Measurements from ENCODE around the gene C4A.
"Not testable (repeated sequence)": the region's sequence is repeated elsewhere in the genome, so short reads cannot be mapped to it uniquely, and the experiment has no call there.

The C4A gene

DNA sequence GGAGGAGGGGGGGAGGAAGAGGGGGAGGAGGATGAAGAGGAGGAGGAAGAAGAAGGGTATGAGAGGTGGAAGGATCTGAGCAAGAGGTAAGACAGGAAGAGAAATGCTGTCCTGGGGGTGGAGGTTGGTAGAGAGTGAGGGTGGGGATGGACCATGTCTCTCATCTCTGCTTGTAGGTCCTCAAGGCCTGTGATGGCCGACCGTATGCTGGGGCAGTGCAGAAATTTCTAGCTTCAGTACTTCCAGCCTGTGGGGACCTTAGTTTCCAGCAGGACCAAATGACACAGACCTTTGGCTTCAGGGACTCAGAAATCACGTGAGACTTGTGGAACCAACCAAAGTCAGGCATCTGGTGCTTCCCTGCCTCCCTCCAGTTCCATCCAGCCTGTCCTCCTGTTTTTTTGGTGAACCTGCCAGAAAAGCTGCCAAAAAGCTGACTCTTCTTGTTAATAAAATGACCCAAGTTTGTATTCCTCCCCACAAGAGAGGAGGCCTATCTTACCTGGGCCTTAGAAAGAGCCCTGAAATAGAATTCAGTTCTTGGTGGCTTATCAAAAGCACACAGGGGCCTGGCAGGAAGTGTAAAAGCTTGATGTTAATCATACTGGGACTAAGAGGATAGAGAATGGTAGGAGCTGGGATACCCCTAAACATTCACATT is 2.5 kb upstream of the C4A start:
- no peak for DNase-seq (ENCODE audit: low read depth in 3 of 3)

DNA sequence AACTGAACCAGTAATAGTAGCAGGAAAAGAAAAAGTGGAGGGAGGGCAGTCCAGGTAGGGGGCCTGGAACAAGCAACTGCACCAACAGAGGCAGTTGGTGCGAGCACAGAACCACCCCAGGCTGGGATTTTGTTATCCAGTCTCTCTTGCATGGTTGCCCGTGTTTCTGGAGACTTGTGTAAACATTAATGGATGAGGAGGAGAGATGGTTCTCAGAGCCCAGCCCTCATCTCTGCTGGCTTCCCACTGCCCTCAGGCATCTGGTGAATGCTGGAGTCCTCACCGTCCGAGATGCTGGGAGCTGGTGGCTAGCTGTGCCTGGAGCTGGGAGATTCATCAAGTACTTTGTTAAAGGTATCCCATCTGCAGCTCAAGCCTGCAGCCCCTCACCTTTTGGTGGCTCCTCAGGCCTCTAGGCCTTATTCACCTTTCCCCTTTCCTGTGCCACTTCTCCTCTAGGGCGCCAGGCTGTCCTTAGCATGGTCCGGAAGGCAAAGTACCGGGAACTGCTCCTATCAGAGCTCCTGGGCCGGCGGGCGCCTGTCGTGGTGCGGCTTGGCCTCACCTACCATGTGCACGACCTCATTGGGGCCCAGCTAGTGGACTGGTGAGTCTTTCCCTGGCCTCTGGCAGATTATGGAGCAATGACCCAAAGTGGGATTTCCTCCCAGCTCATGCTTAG is 1.5 kb upstream of the C4A start:
- not testable (repeated sequence) for DNase-seq (ENCODE audit: low read depth in 3 of 3)

DNA sequence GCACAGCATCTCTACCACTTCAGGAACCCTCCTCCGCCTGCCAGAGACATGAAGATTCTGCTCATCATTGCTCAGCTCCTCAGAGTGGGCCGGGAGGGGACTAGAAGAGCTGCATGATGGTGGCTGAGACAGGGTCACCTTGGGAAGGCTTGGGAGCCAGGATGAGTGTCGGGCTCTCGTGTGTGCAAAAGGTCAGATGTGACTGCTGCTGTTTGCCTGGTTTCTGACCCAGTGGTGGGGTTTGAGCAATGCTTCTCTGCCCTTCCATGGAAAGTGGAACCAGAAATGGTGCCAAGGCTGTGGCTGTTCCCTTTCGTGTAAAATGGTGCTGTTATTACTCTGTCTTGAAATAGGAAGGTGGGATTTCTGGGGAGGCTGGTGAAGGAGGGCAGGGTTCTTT is 859 bp upstream of the C4A start:
- DNase-seq (ENCODE audit: low read depth in 3 of 3), result not testable (repeated sequence)

DNA sequence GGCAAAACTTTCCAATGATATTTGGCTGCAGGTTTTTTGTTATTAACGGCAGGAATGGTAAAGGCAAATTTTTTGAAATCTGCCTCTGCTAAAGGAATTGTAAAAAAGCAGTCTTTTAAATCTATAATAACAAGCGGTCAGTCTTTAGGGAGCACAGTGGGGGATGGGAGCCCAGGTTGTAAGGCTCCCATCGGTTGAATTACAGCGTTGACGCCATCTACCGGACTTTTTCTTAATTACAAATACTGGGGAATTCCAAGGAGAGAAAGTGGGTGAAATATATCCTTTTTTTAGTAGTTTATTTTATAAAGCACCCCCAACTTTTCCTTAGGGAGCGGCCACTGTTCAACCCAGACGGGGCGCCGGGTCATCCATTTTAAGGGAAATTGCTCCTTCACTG is 7.5 kb downstream of the C4A start:
- DNase-seq (ENCODE audit: low read depth in 3 of 3), result not testable (repeated sequence)

DNA sequence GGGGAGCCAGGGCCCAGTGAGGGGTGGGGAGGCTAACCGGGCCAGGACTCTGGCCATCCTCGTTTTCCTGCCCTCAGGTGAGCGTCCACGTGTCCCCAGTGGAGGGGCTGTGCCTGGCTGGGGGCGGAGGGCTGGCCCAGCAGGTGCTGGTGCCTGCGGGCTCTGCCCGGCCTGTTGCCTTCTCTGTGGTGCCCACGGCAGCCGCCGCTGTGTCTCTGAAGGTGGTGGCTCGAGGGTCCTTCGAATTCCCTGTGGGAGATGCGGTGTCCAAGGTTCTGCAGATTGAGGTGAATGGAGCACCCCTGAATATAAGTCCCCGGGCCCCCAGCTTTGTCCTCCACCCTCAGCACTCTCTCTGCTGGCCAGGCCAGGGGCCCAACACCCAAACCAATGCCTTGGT is 12.6 kb downstream of the C4A start:
- not testable (repeated sequence) for DNase-seq (ENCODE audit: low read depth in 3 of 3)

DNA sequence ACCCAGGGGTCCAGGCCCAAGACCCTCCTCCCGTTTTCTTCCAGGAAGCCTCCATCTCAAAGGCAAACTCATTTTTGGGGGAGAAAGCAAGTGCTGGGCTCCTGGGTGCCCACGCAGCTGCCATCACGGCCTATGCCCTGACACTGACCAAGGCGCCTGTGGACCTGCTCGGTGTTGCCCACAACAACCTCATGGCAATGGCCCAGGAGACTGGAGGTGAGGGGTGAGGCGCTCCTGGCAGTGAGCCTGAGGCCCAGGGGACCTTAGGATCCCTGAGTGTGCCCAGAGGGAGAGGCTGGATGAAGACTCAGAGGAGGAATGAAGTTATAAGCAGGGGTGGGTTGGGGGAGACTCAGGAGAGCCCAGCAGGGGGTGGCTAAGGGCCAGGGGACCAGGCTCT is 14.5 kb downstream of the C4A start:
- not testable (repeated sequence) for DNase-seq (ENCODE audit: low read depth in 3 of 3)

DNA sequence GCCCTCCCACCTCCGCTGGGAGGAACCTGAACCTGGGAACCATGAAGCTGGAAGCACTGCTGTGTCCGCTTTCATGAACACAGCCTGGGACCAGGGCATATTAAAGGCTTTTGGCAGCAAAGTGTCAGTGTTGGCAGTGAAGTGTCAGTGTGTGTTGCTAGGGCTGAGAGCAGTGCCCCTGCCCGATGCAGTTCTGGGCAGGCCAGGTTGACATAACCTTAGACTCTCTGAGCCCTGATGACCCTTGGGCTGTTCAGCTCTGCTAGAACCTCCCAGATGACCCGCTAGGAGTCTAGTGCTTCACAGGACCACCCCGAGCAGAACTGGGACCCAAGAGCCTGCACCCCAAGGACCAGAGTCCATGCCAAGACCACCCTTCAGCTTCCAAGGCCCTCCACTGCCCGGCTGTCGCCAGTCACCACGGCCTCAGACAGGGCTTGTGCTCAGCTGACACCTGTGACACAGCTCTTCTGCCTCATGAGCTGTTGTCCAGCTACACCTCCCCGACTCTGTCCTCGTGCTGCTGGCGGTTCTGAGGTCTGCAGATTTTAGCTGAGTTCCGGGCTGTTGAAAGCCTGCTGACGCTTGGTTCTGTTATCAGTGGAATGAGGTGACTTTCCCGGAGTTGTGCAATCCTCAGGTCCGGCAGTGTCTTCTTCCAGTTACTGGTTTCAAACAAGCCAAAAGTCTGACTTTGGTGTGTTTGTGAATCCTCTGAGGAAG is 20.9 kb downstream of the C4A start:
- not testable (repeated sequence) for DNase-seq (ENCODE audit: low read depth in 3 of 3)

DNA sequence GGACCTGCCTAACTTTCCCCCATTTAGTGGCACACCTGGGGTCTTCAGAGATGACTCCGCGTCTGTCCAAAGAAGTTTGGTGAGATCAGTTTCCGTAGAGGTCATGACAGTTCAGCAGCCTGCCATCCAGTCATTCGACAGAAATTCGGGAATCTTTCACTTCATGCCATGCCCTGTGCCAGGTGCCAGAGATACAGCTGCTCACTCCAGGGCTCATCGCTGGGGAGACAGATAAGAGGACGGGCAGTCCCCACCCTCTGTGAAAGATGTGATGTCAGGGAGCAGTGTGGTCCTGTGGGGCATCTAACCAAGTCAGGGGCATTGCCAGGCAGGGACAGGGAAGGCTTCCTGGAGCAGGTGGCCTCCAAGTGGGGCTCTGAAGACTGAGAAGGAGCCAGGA is 21.4 kb downstream of the C4A start:
- DNase-seq (ENCODE audit: low read depth in 3 of 3), result not testable (repeated sequence)

DNA sequence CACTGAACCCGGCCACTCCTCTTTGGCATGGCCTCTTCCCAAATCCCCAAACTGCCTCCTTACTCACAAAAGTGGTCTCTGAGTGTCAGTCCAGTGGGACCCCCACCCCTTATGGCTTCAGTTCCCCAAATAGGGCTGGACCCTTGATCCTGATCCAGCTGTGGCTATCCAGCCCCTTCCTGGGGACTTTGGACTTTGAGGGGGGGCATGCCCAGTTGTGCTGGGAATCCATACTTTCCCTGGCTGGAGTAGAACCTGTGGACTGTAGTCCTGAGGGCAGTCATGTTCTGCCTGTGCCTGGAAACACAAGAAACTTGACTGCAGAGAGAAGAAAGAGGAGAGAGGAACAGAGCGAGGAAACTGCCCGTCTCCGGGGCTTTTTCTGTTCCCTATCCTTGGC is 22.5 kb downstream of the C4A start:
- not testable (repeated sequence) for DNase-seq (ENCODE audit: low read depth in 3 of 3)

DNA sequence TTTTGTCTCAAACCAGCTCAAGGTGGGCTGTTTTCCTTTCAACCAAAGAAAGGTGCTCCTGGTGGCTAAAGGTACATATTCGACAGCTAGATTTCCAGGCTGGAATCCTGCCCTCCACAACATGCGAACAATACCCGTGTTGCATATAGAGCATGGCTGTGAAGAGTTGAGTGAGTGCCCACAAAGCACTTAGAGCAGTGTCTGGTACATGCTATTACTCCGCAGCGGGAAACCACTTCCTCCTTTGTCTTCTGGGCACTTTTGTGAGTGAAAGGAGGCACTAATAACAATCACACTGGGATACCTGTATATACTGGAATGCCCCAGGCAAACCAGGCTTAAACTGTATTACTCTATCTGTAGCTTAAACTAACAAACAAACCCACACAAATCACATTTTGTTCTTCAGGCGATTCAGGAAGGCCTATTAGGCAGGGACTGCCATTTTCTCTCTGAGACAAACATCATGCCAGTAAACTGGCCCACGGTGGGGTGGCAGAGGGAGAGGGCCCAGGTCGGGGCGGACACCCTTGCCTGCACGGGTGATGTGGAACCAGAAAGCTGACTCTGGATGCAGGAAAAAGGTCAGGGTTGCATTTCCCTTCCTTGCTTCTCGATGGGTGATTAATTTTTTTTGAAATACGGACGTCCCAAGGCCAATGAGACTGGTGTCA is 23.1 kb downstream of the C4A start:
- not testable (repeated sequence) for DNase-seq (ENCODE audit: low read depth in 3 of 3)

DNA sequence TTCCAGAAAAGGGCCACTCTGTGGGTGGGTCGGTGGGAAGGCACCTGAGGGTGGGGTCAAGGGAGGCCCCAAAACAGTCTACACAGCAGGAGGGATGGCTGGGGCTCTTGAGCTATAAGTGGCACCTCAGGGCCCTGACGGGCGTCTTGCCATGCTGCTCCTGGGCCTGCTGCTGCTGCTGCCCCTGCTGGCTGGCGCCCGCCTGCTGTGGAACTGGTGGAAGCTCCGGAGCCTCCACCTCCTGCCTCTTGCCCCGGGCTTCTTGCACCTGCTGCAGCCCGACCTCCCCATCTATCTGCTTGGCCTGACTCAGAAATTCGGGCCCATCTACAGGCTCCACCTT is 23.7 kb downstream of the C4A start:
- not testable (repeated sequence) for DNase-seq (ENCODE audit: low read depth in 3 of 3)

DNA sequence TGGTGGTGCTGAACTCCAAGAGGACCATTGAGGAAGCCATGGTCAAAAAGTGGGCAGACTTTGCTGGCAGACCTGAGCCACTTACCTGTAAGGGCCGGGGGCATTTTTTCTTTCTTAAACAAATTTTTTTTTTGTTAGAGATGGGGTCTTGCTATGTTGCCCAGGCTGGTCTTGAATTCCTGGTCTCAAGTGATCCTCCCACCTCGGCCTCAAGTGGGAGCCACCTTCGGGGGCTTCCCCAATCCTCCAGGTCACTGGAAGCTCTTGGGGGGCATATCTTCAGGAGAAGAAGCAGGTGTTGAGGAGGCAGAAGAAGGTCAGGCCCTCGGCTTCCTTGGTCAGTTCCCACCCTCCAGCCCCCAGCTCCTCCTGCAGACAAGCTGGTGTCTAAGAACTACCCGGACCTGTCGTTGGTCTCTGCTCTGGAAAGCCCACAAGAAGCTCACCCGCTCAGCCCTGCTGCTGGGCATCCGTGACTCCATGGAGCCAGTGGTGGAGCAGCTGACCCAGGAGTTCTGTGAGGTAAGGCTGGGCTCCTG is 24.2 kb downstream of the C4A start:
- not testable (repeated sequence) for DNase-seq (ENCODE audit: low read depth in 3 of 3)

DNA sequence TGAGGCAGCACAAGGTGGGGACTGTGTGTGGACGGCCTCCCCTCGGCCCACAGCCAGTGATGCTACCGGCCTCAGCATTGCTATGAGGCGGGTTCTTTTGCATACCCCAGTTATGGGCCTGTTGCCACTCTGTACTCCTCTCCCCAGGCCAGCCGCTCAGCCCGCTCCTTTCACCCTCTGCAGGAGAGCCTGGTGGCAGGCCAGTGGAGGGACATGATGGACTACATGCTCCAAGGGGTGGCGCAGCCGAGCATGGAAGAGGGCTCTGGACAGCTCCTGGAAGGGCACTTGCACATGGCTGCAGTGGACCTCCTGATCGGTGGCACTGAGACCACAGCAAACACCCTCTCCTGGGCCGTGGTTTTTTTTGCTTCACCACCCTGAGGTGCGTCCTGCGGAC is 25.2 kb downstream of the C4A start:
- DNase-seq (ENCODE audit: low read depth in 3 of 3), result not testable (repeated sequence)

DNA sequence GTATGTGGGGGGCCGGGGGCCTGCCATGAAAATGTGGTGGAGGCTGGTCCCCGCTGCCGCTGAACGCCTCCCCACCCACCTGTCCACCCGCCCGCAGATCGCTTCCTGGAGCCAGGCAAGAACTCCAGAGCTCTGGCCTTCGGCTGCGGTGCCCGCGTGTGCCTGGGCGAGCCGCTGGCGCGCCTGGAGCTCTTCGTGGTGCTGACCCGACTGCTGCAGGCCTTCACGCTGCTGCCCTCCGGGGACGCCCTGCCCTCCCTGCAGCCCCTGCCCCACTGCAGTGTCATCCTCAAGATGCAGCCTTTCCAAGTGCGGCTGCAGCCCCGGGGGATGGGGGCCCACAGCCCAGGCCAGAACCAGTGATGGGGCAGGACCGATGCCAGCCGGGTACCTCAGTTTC is 26.2 kb downstream of the C4A start:
- DNase-seq (ENCODE audit: low read depth in 3 of 3), result not testable (repeated sequence)

DNA sequence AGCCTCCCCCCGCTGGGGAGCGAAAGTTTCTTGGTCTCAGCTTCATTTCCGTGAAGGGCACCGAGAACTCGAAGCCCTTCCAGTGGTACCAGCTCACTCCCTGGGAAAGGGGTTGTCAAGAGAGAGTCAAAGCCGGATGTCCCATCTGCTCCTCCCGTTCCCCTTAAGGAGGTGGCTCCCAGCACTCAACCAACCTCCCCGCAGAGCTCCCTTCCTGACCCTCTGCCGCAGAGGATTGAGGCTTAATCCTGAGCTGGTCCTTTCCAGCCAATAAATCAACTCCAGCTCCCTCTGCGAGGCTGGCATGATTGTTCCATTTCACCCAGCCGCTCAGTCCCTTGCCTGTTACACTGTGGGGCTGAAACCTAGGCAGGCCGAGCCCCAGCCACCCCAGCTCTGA is 26.8 kb downstream of the C4A start:
- DNase-seq (ENCODE audit: low read depth in 3 of 3), result not testable (repeated sequence)

DNA sequence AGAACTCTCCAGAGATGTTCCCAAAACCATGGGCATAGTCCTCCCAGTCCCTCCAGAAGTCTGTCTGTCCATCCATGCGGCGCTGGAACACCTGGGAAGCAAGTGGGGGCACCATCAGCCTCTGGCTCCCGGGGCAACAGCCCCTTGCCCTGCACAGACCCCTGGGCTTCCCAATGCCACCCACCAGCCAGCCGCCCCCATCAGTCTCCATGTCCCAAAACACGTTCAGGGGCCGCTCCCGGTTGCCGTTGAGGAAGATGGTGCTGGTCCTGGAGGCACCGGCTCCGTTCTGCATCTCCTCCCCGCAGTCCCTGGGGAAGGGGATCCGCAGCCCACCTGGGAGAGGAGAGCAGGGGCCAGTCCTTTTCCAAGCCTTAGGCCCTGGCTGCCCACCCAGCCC is 27.7 kb downstream of the C4A start:
- DNase-seq (ENCODE audit: low read depth in 3 of 3), result not testable (repeated sequence)

DNA sequence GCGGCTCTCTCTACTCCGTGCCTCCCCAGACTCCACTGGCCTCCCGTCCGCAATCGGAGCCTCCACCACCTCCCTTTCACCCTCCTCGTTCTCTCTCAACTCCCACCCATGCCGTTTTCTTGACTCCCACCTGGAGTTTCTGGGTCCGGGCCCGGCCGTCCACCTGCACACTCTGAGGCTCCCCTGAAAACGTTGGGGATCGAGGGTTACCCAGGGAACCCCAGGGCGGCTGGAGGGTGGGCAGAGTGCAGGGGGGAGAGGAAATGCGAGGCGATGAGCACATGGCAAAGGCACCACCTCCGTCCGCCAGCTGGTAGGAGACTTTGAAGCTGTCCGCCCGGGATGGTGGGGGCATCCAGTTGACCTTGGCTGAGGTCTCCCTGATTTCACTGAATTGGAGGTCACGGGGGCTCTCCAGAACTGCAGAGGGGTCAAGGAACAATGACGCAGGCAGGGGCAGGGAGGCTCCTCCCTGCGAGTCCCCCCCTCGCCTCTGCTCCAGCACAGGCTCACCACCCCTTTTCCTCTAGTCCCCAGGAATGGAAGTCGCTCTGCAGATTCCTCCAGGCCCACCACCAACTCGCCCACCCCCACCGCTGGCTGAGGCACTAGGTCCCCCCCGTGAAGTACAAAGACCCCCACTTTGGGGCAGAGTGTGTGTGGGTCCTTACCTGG is 29.1 kb downstream of the C4A start:
- not testable (repeated sequence) for DNase-seq (ENCODE audit: low read depth in 3 of 3)

DNA sequence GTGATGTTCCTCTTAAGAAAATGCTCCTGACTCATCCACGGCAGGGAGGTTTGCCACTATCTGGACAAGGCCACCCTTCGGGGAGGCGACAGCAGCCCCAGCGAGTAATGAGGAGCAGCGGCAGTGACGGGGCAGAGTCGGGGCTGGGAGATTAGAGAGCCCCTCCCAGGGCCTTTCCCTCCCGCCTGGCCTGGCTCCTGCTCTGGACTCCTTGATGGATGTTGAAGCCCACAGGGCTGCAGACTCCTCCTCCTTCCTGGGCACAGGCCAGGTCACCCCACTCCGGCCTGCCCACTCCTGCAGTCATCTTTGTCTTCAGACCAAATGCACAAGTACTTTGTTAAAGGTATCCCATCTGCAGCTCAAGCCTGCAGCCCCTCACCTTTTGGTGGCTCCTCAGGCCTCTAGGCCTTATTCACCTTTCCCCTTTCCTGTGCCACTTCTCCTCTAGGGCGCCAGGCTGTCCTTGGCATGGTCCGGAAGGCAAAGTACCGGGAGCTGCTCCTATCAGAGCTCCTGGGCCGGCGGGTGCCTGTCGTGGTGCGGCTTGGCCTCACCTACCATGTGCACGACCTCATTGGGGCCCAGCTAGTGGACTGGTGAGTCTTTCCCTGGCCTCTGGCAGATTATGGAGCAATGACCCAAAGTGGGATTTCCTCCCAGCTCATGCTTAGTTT is 31.2 kb downstream of the C4A start:
- not testable (repeated sequence) for DNase-seq (ENCODE audit: low read depth in 3 of 3)

DNA sequence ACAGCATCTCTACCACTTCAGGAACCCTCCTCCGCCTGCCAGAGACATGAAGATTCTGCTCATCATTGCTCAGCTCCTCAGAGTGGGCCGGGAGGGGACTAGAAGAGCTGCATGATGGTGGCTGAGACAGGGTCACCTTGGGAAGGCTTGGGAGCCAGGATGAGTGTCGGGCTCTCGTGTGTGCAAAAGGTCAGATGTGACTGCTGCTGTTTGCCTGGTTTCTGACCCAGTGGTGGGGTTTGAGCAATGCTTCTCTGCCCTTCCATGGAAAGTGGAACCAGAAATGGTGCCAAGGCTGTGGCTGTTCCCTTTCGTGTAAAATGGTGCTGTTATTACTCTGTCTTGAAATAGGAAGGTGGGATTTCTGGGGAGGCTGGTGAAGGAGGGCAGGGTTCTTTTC is 31.9 kb downstream of the C4A start:
- DNase-seq (ENCODE audit: low read depth in 3 of 3), result not testable (repeated sequence)

DNA sequence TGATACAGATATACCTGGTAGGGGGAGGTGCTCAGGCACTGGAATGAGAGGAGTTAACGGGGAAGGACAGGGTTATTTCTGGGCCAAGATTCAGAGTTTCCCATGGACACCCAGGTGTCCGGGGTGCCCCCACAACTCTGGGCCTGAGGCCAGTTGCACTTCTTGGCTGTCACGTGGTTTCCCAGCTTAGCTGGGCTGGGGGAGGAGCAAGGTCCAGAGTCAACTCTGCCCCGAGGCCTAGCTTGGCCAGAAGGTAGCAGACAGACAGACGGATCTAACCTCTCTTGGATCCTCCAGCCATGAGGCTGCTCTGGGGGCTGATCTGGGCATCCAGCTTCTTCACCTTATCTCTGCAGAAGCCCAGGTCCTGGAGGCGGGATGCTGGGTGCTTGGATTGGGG is 32.7 kb downstream of the C4A start, which contains the start of gene C4B:
Gene C4B, plus strand, starts transcription at position 249 of the 400 bp plus-strand sequence. Its CDS starts 51 bp downstream, at position 300.
- not testable (repeated sequence) for DNase-seq (ENCODE audit: low read depth in 3 of 3)

DNA sequence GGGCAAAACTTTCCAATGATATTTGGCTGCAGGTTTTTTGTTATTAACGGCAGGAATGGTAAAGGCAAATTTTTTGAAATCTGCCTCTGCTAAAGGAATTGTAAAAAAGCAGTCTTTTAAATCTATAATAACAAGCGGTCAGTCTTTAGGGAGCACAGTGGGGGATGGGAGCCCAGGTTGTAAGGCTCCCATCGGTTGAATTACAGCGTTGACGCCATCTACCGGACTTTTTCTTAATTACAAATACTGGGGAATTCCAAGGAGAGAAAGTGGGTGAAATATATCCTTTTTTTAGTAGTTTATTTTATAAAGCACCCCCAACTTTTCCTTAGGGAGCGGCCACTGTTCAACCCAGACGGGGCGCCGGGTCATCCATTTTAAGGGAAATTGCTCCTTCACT is 40.2 kb downstream of the C4A start:
- DNase-seq (ENCODE audit: low read depth in 3 of 3), result not testable (repeated sequence)
